Measurements from ENCODE around the gene LCN6. TPM values are rescaled to one million over a fixed set of nuclear protein-coding genes. Genes with fewer than 3 reads are reported as not detected.

LCN6 gene
- total and polyA plus RNA-seq, 4 donors, result not detected

DNA sequence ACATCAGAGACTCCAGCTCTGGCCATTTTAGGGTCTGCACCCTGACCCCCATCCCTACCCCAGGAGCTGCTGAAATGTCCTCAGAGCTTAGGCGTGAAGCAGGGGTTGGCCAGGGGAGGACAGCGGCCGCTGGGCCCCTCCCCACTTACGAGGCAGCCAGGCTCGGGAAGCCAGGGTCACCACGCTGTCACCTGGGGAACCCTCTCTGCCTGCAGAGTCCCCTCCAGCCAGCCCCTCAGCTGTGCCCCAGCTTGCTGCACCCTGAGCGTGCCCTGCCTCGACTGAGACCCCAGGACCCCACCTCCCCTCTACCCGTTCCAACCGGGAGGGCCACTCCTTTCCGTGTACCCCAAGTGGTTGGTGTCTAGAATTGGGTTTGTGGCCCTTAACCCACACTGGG lies 8.3 kb downstream of the LCN6 start:
- Histone ChIP-seq H3K4me3 (ENCODE audit: low read depth, low read length) (no peak overlapping the region), H3K4me1 (ENCODE audit: control insufficient read depth, insufficient read depth, low read length) (peaks cover 21% of the 10 kb centered on the region), H3K27me3 (ENCODE audit: control insufficient read depth, insufficient read depth, low read length) (peaks cover 23% of the 10 kb centered on the region), H3K9me3 (ENCODE audit: control insufficient read depth, insufficient read depth, low read length) (no peaks in the 10 kb centered on the region), H3K27ac (ENCODE audit: low read depth, low read length) (no peak overlapping the region), H3K36me3 (ENCODE audit: control insufficient read depth, insufficient read depth, low read length) (no peaks in the 10 kb centered on the region)
- no peak for DNase-seq (ENCODE audit: low read depth in 4 of 6, low spot score in 6 of 6)
- 82% methylated on average over 9 of the region's 11 CpGs for WGBS (ENCODE audit: insufficient coverage)

DNA sequence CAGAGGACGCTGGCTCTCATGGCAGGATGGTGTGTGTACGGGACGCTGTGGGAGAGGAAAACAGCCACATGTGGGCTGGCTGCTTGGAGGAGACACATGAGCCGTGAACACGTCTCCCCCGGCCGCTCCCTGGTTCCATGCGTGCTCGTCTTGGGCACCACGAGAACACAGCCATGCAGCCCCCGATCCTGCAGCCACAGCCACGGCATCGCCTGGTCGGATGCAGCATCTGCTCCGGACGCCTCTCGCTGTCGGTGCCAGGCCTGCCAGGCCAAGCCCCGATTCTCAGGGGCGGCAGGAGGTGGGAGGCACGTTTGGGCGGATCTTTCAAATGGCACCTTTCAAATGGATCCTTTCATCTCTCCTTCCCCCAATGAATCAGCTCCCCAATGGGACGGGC lies 8.8 kb downstream of the LCN6 start:
- no peaks in the 10 kb centered on the region for H3K9me3 ChIP-seq (ENCODE audit: control insufficient read depth, insufficient read depth, low read length)
- peaks cover 23% of the 10 kb centered on the region for H3K27me3 ChIP-seq (ENCODE audit: control insufficient read depth, insufficient read depth, low read length)
- H3K4me1 ChIP-seq (ENCODE audit: control insufficient read depth, insufficient read depth, low read length), result peaks cover 21% of the 10 kb centered on the region
- no peak overlapping the region for H3K4me3 ChIP-seq (ENCODE audit: low read depth, low read length)
- no peaks in the 10 kb centered on the region for H3K36me3 ChIP-seq (ENCODE audit: control insufficient read depth, insufficient read depth, low read length)
- WGBS (ENCODE audit: insufficient coverage), result 84% methylated on average over 23 of the region's 23 CpGs
- DNase-seq (ENCODE audit: low read depth in 4 of 6, low spot score in 6 of 6), result no peak
- H3K27ac ChIP-seq (ENCODE audit: low read depth, low read length), result no peak overlapping the region

DNA sequence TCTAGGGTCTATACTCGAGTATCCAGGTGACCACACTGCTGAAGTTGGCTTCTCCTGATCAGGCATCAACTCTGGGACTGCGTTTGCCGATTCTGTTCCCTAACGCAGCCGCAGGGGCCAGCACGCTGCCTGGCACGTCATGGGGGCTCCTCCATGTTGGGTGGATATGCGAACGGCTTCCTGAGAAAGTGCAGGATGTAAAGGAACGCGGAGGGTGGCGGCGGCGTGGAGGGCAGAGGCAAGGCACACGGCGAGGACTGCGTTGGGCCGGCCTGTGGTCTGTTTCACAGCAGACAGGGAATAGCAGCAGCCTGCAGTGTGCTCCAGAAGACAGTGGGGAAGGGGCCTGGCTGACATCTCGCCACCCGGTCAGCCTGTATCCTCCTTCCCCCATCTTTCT lies 9.4 kb downstream of the LCN6 start:
- Histone ChIP-seq H3K9me3 (ENCODE audit: control insufficient read depth, insufficient read depth, low read length) (no peaks in the 10 kb centered on the region), H3K4me3 (ENCODE audit: low read depth, low read length) (no peak overlapping the region), H3K27me3 (ENCODE audit: control insufficient read depth, insufficient read depth, low read length) (peaks cover 23% of the 10 kb centered on the region), H3K4me1 (ENCODE audit: control insufficient read depth, insufficient read depth, low read length) (peaks cover 21% of the 10 kb centered on the region), H3K27ac (ENCODE audit: low read depth, low read length) (no peak overlapping the region), H3K36me3 (ENCODE audit: control insufficient read depth, insufficient read depth, low read length) (no peaks in the 10 kb centered on the region)
- 92% methylated on average over 20 of the region's 20 CpGs for WGBS (ENCODE audit: insufficient coverage)
- no peak for DNase-seq (ENCODE audit: low read depth in 4 of 6, low spot score in 6 of 6)

DNA sequence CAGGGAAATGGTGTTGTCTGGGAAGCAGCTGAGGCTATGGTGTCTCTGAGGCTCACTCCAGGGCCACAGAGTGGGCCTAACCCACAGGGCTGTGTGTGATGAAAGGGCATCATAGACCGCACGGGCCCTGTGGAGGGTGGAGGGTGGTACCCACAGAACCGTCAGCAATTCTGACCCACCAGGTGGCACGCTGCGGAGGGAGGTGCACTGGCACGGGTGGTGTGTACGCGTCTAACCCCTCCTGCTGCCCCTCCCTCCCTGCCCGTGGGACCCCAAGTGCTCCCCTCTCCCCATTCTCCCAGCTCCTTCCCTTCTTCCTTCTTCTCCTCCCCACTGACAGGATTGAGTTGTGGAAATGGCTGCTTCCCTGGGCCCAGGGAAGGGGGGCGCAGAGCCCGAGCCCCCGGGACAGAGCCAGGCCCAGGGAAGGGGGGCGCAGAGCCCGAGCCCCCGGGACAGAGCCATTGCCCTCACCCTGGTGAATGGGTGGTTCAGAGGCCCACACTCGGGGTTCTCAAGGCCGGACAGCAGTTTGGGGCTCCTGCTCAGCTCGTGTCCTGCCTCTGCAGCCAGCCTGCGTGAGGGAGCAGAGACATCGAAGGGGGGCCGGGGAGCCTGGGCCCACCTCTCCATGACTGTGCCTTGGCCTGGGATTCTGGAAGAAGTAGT lies 12.4 kb downstream of the LCN6 start:
- H3K27ac ChIP-seq (ENCODE audit: low read depth, low read length), result no peak overlapping the region
- no peak for DNase-seq (ENCODE audit: low read depth in 4 of 6, low spot score in 6 of 6)
- 80% methylated on average over 14 of the region's 21 CpGs for WGBS (ENCODE audit: insufficient coverage)
- peaks cover 3% of the 10 kb centered on the region for H3K27me3 ChIP-seq (ENCODE audit: control insufficient read depth, insufficient read depth, low read length)
- H3K4me1 ChIP-seq (ENCODE audit: control insufficient read depth, insufficient read depth, low read length), result peaks cover 3% of the 10 kb centered on the region
- no peak overlapping the region for H3K4me3 ChIP-seq (ENCODE audit: low read depth, low read length)
- H3K36me3 ChIP-seq (ENCODE audit: control insufficient read depth, insufficient read depth, low read length), result peaks cover 5% of the 10 kb centered on the region
- no peaks in the 10 kb centered on the region for H3K9me3 ChIP-seq (ENCODE audit: control insufficient read depth, insufficient read depth, low read length)

DNA sequence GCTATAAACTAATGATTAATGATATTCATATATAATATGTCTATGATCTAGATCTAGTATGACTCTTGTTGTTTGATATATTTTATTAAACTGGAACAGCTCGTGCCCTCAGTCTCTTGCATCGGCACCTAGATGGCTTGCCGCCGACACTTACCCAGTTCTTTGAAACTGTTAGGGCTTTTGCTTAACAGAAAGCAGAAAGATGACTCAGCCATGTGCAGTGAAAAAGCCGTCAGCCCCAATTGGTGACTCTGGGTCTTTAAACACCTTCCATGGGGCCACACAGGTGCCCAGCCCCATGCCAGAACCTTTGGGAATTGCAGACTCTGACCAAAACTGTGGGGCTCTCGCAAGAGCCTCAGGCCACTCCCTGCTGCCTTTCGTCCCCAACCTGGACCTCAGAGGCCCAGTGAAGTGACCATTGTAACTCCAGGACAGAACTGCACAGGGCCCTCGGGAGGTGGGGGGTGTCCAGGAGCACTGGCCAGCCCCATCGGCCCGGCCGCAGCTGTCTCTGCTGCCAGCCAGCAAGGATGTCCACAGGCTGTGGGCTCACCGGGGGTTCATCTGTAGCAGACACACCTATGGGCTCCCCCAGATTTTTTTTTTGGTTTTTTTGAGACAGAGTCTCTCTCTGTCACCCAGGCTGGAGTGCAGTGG lies 13.4 kb downstream of the LCN6 start:
- no peak overlapping the region for H3K4me3 ChIP-seq (ENCODE audit: low read depth, low read length)
- no peaks in the 10 kb centered on the region for H3K9me3 ChIP-seq (ENCODE audit: control insufficient read depth, insufficient read depth, low read length)
- peaks cover 5% of the 10 kb centered on the region for H3K36me3 ChIP-seq (ENCODE audit: control insufficient read depth, insufficient read depth, low read length)
- 90% methylated on average over 12 of the region's 12 CpGs for WGBS (ENCODE audit: insufficient coverage)
- DNase-seq (ENCODE audit: low read depth in 4 of 6, low spot score in 6 of 6), result no peak
- no peak overlapping the region for H3K27ac ChIP-seq (ENCODE audit: low read depth, low read length)
- H3K4me1 ChIP-seq (ENCODE audit: control insufficient read depth, insufficient read depth, low read length), result no peaks in the 10 kb centered on the region
- H3K27me3 ChIP-seq (ENCODE audit: control insufficient read depth, insufficient read depth, low read length), result no peaks in the 10 kb centered on the region

DNA sequence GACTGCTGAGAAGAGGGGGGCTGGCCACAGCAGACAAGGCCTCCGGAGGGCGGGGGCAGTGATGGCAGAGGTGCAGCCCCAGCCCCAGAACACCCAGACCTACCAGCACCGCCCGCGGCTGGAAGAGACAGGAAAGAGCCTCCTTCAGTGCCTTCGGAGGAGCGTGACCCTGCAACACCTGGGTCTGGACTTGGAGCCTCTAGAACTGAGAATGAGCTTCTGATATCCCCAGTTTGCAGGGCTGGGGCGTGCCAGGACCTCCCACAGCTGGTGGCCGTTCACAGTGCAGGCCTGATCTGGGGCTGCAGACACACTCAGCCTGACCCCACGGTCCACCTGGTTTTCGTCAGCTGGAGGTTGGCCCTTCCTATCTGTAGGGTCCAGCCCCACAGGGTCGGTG lies 14.7 kb downstream of the LCN6 start:
- Histone ChIP-seq H3K27ac (ENCODE audit: low read depth, low read length) (no peak overlapping the region), H3K36me3 (ENCODE audit: control insufficient read depth, insufficient read depth, low read length) (peaks cover 5% of the 10 kb centered on the region), H3K4me1 (ENCODE audit: control insufficient read depth, insufficient read depth, low read length) (peaks cover 13% of the 10 kb centered on the region), H3K4me3 (ENCODE audit: low read depth, low read length) (no peak overlapping the region), H3K27me3 (ENCODE audit: control insufficient read depth, insufficient read depth, low read length) (no peaks in the 10 kb centered on the region), H3K9me3 (ENCODE audit: control insufficient read depth, insufficient read depth, low read length) (no peaks in the 10 kb centered on the region)
- 86% methylated on average over 10 of the region's 12 CpGs for WGBS (ENCODE audit: insufficient coverage)
- DNase-seq (ENCODE audit: low read depth in 4 of 6, low spot score in 6 of 6), result no peak

DNA sequence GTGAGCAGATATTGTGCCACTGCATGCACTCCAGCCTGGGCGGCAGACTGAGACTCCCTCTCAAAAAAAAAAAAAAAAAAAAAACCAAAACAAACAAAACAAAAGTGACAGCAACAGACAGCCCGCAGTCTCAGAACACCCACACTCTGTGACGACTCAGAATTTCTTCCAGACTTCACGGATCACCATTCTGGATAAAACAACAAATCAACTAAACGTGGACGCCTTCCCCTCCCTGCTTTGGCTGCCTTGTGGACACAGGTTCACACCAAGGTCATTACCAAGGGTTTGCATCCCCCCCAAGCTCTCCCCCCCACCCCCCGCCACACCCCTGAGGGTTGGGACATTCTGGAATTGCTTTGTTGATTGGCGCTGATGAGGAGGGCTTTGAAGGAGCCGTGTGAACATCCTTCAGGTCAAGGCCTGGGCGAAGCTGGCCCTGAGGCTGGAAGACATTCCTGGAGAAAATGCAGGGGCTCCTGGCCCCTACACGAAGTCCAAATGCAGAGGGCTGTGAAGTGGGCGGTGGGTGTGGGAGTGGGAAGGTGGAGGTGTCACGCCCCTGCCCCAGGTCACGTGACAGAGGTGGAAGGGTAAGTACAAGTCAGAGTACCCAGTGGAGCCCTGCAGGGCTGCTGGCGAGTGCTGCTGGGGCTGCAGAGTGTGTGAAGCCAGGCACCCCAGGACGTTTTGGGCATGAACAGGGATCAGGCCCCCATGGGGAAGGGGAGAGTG lies 15.7 kb downstream of the LCN6 start:
- WGBS (ENCODE audit: insufficient coverage), result 38% methylated on average over 13 of the region's 16 CpGs
- no peak overlapping the region for H3K4me3 ChIP-seq (ENCODE audit: low read depth, low read length)

DNA sequence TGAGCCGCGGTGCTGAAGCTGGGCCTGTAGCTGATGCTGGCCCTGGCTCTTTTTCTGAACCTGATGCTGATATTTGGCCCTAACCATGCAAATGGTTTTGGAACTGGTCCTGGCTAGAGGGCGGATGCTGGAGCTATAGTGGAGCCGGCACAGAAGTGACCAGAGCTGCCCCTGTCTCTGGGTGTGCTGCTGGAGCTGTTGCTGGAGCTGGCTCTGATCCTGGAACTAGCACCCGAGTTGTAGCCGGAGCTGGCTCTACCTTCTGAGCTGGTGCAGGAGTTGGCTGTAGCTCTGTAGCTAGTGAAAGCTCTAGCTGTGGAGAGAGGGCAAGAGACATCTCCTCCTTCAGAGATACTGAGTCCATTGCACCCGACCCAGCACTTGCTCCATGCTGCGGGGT lies 18.4 kb downstream of the LCN6 start:
- Histone ChIP-seq H3K27ac (ENCODE audit: low read depth, low read length) (no peak overlapping the region), H3K4me1 (ENCODE audit: control insufficient read depth, insufficient read depth, low read length) (peaks cover 42% of the 10 kb centered on the region), H3K4me3 (ENCODE audit: low read depth, low read length) (no peak overlapping the region), H3K9me3 (ENCODE audit: control insufficient read depth, insufficient read depth, low read length) (no peaks in the 10 kb centered on the region), H3K27me3 (ENCODE audit: control insufficient read depth, insufficient read depth, low read length) (no peaks in the 10 kb centered on the region), H3K36me3 (ENCODE audit: control insufficient read depth, insufficient read depth, low read length) (peaks cover 24% of the 10 kb centered on the region)
- no peak for DNase-seq (ENCODE audit: low read depth in 4 of 6, low spot score in 6 of 6)
- 96% methylated on average over 8 of the region's 8 CpGs for WGBS (ENCODE audit: insufficient coverage)

More for the DNA sequence above, 15.7 kb downstream of the LCN6 start:
- Histone ChIP-seq H3K9me3 (ENCODE audit: control insufficient read depth, insufficient read depth, low read length) (no peaks in the 10 kb centered on the region), H3K27me3 (ENCODE audit: control insufficient read depth, insufficient read depth, low read length) (no peaks in the 10 kb centered on the region), H3K27ac (ENCODE audit: low read depth, low read length) (no peak overlapping the region), H3K36me3 (ENCODE audit: control insufficient read depth, insufficient read depth, low read length) (peaks cover 5% of the 10 kb centered on the region), H3K4me1 (ENCODE audit: control insufficient read depth, insufficient read depth, low read length) (peaks cover 16% of the 10 kb centered on the region)
- DNase-seq (ENCODE audit: low read depth in 4 of 6, low spot score in 6 of 6), result no peak

DNA sequence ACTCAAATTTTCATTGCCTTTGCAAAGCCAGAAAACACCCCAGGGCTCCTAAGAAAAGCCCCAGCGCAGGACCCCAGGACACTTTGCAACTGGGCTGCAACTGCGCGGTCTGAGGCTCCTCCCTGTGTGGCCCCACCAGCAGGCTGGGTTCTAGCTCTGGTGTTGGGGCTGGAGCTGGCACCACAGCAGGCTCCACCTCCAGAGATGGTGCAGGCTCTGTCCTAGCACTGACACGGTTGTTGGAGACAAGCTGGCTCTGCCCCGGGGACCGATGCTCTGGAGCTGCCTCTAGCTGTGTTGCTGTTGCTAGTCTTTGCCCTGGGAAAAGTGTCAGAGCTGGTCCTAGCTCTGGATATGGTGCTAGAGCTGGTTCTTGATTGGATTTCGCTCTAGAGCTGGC lies 19.2 kb downstream of the LCN6 start:
- Histone ChIP-seq H3K4me3 (ENCODE audit: low read depth, low read length) (peak overlapping the region; percentile 89), H3K27ac (ENCODE audit: low read depth, low read length) (no peak overlapping the region), H3K9me3 (ENCODE audit: control insufficient read depth, insufficient read depth, low read length) (no peaks in the 10 kb centered on the region), H3K36me3 (ENCODE audit: control insufficient read depth, insufficient read depth, low read length) (peaks cover 32% of the 10 kb centered on the region), H3K27me3 (ENCODE audit: control insufficient read depth, insufficient read depth, low read length) (no peaks in the 10 kb centered on the region), H3K4me1 (ENCODE audit: control insufficient read depth, insufficient read depth, low read length) (peaks cover 42% of the 10 kb centered on the region)
- no peak for DNase-seq (ENCODE audit: low read depth in 4 of 6, low spot score in 6 of 6)
- 92% methylated on average over 7 of the region's 7 CpGs for WGBS (ENCODE audit: insufficient coverage)
